ENCODE measurements around the gene S100A14. TPM values are rescaled to one million over a fixed set of nuclear protein-coding genes. Genes with fewer than 3 reads are reported as not detected.
A peak's percentile ranks its signal among the peaks of the same experiment; 100 is the strongest.

S100A14 gene
- total RNA-seq, 1 experiment from 2014 or later: 0.63 TPM

DNA sequence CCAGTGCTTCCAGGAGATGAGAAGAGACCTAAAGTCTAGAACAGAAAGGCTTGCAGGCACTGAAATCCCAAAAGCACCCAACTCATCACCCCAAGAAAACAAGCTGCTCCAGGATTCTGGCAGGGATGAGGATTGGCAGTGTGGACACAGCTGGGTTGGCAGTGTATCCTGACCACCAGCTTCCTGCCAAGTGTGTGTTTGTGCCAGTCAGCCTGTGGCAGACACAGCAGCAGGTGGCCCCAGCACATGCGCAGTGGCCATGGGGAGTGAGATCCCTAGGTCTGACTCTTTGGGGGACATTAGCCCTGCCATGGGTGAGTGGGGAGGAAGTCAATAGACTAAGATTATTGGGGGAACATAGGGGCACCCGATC lies 33.7 kb upstream of the S100A14 start:
- Histone ChIP-seq H2AFZ (ENCODE audit: low read length) (no peak overlapping the region), H3K79me1 (ENCODE audit: insufficient read depth, low read depth, low read length, poor library complexity, severe bottlenecking) (no peaks in the 10 kb centered on the region), H4K20me1 (ENCODE audit: control insufficient read depth, insufficient read depth, insufficient read length) (no peaks in the 10 kb centered on the region), H4K5ac (ENCODE audit: insufficient read length, low read depth, low read length) (no peak overlapping the region), H3T11ph (ENCODE audit: low read length) (no peak overlapping the region), H3K4ac (ENCODE audit: low read depth, low read length) (no peak overlapping the region), H3K4me1 (ENCODE audit: insufficient read depth, low read length) (no peaks in the 10 kb centered on the region), H3K27me3 (ENCODE audit: insufficient read depth, low read length) (no peaks in the 10 kb centered on the region), H3K9me3 (ENCODE audit: control insufficient read depth, low read depth, low read length) (no peaks in the 10 kb centered on the region), H2BK15ac (ENCODE audit: low read depth, low read length) (no peak overlapping the region), H3K18ac (ENCODE audit: insufficient read length, low read depth, low read length) (no peak overlapping the region), H2BK12ac (ENCODE audit: insufficient read length, low read depth, low read length) (no peak overlapping the region), H2BK120ac (ENCODE audit: low read depth, low read length, poor library complexity, severe bottlenecking) (no peak overlapping the region), H2AK5ac (ENCODE audit: insufficient read length, low read length) (no peak overlapping the region), H3K79me2 (ENCODE audit: insufficient read depth, low read length) (no peaks in the 10 kb centered on the region), H3K14ac (ENCODE audit: insufficient read depth, low read length) (no peak overlapping the region), H3K27ac (ENCODE audit: insufficient read length, low read depth, low read length) (no peak overlapping the region), H3K23me2 (ENCODE audit: insufficient read length, low read depth, low read length, poor library complexity, severe bottlenecking) (no peaks in the 10 kb centered on the region), H3K4me2 (ENCODE audit: insufficient read depth, insufficient read length, low read length) (no peak overlapping the region), H2BK20ac (ENCODE audit: low read depth, low read length, poor library complexity, severe bottlenecking) (no peak overlapping the region), H3K23ac (ENCODE audit: insufficient read length, low read depth, low read length) (no peak overlapping the region), H4K91ac (ENCODE audit: insufficient read length, low read depth, low read length) (no peak overlapping the region), H2BK5ac (ENCODE audit: insufficient read length, low read length) (no peak overlapping the region), H3K9ac (ENCODE audit: extremely low read depth, insufficient read length, low read length) (no peak overlapping the region), H4K8ac (replicated peaks; ENCODE audit: insufficient read length, low read depth, low read length) (no peak overlapping the region), H3K56ac (ENCODE audit: insufficient read length, low read depth, low read length) (no peak overlapping the region)
- H3K9me3 Mint-ChIP-seq: no peaks in the 10 kb centered on the region
- H3K4me3 Mint-ChIP-seq: no peak overlapping the region
- peaks cover 6% of the 10 kb centered on the region in 2 experiments for H3K4me1 Mint-ChIP-seq
- TF ChIP-seq, protein P1, sequence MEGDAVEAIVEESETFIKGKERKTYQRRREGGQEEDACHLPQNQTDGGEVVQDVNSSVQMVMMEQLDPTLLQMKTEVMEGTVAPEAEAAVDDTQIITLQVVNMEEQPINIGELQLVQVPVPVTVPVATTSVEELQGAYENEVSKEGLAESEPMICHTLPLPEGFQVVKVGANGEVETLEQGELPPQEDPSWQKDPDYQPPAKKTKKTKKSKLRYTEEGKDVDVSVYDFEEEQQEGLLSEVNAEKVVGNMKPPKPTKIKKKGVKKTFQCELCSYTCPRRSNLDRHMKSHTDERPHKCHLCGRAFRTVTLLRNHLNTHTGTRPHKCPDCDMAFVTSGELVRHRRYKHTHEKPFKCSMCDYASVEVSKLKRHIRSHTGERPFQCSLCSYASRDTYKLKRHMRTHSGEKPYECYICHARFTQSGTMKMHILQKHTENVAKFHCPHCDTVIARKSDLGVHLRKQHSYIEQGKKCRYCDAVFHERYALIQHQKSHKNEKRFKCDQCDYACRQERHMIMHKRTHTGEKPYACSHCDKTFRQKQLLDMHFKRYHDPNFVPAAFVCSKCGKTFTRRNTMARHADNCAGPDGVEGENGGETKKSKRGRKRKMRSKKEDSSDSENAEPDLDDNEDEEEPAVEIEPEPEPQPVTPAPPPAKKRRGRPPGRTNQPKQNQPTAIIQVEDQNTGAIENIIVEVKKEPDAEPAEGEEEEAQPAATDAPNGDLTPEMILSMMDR (conservative IDR thresholded peaks at IDR 0.05): no peak
- H3K27me3 Mint-ChIP-seq (ENCODE audit: low read depth): peaks cover 4% of the 10 kb centered on the region; the same call in 1 of the 2 replicates
- peak overlapping the region in 1 of 3 experiments; percentile 25; a peak in 1 of 7 replicates for H3K27ac Mint-ChIP-seq
- H3K36me3 Mint-ChIP-seq (ENCODE audit: insufficient read depth in 1 of 3, low read depth in 3 of 3): peaks cover 8 to 20% (median 18%) of the 10 kb centered on the region in 3 experiments; a peak in 6 of 7 replicates
- WGBS (ENCODE audit: extremely low coverage, insufficient read length, low lambda C conversion rate): no CpG with 5 or more reads among the region's 2 CpGs
- no peak for DNase-seq
